Uterus (tissue), 2 donors: ENCODE results near the gene KCNIP3.

Experiments
- POLR2A ChIP-seq, 2 donors: fragments of 450-650 bp; IDR thresholded peaks; one replicate each; pipeline ENCODE4 v1.6.1; 2016; ENCODE audit warnings: antibody characterized with exemption in 2 of 2, mild to moderate bottlenecking in 1 of 2, moderate library complexity in 1 of 2
- TF ChIP-seq, protein P1 (sequence below), 4 experiments: fragments of 200-600 bp in 2 of 4; fragments of 450-650 bp in 2 of 4; sonication (generic) in 2 of 4; IDR thresholded peaks; one replicate each; pipeline ENCODE4 v1.5.1; 2016 to 2019; ENCODE audit warnings: antibody characterized with exemption in 4 of 4, mild to moderate bottlenecking in 2 of 4, moderate library complexity in 1 of 4

DNA sequence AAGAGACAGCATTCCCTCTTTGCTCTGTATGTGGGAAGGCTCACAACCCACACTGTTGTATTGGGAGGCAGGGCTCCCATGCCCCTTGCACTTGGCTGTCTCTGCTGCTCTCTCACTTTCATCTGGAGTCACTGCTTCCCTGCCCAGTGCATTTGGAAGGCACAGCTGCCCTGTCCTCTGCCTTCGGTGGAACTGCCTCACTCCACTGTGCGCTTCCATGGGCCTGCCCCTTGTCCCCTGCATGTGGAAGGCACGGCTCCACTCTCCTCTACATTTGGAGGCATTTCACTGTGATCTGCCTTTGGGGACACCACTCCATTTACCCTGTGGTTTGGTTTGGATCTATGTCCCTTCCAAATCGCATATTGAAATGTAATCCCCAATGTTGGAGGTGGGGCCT is 32.0 kb upstream of the KCNIP3 start:
- TF ChIP-seq, protein P1, sequence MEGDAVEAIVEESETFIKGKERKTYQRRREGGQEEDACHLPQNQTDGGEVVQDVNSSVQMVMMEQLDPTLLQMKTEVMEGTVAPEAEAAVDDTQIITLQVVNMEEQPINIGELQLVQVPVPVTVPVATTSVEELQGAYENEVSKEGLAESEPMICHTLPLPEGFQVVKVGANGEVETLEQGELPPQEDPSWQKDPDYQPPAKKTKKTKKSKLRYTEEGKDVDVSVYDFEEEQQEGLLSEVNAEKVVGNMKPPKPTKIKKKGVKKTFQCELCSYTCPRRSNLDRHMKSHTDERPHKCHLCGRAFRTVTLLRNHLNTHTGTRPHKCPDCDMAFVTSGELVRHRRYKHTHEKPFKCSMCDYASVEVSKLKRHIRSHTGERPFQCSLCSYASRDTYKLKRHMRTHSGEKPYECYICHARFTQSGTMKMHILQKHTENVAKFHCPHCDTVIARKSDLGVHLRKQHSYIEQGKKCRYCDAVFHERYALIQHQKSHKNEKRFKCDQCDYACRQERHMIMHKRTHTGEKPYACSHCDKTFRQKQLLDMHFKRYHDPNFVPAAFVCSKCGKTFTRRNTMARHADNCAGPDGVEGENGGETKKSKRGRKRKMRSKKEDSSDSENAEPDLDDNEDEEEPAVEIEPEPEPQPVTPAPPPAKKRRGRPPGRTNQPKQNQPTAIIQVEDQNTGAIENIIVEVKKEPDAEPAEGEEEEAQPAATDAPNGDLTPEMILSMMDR (IDR thresholded peaks at IDR 0.05): no peak
- TF ChIP-seq POLR2A (IDR thresholded peaks at IDR 0.05): no peak
